Activated CD4-positive, alpha-beta T cell treated with anti-CD3 and anti-CD28 coated beads, Interleukin-2, amount 10 ng/mL, durations not matched to agents 7 days and 5 days (primary cell): ENCODE measurements around the gene MFRP. TPM values are rescaled to one million over a fixed set of nuclear protein-coding genes. Genes with fewer than 3 reads are reported as not detected.

Experiments
- CTCF ChIA-PET: fragments of 350-600 bp; sonication (Branson Sonifier 250); formaldehyde crosslinking; loops from one replicate; lab custom pipeline; 2021; ENCODE audit warnings: antibody characterized with exemption; lab: Charles Lee
- POLR2A ChIA-PET: fragments of 350-600 bp; sonication (Branson Sonifier 250); formaldehyde crosslinking; loops from one replicate; lab custom pipeline; 2021; ENCODE audit warnings: antibody characterized with exemption; lab: Charles Lee
- DNase-seq: peaks from one replicate; pipeline ENCODE4 v3.0.0-alpha.2; 2020
- H3K27ac Mint-ChIP-seq: one replicate; pipeline ENCODE4 v1.8.0; 2021; ENCODE audit warnings: mild to moderate bottlenecking, moderate library complexity, mixed read lengths
- H3K27me3 Mint-ChIP-seq: one replicate; pipeline ENCODE4 v1.8.0; 2021; ENCODE audit warnings: mixed read lengths
- H3K36me3 Mint-ChIP-seq: one replicate; pipeline ENCODE4 v1.8.0; 2021; ENCODE audit warnings: low read depth, mixed read lengths
- H3K4me1 Mint-ChIP-seq: one replicate; pipeline ENCODE4 v1.8.0; 2021; ENCODE audit warnings: mixed read lengths
- H3K4me3 Mint-ChIP-seq: one replicate; pipeline ENCODE4 v1.8.0; 2021; ENCODE audit warnings: mild to moderate bottlenecking, moderate library complexity, mixed read lengths
- H3K9me3 Mint-ChIP-seq: one replicate; pipeline ENCODE4 v1.8.0; 2021; ENCODE audit warnings: mixed read lengths
- total RNA-seq, 2 experiments: library from RNA; stranded (reverse); gene quantifications; one replicate each; pipeline ENCODE4 v1.2.3, GENCODE V29; 2021

The MFRP gene
- total RNA-seq, 2 experiments from 2014 or later = not detected

- Mint-ChIP-seq H3K4me3 (no peak overlapping the region), H3K4me1 (peaks cover 11% of the 10 kb centered on the region), H3K9me3 (no peaks in the 10 kb centered on the region), H3K27me3 (peaks cover 33% of the 10 kb centered on the region), H3K36me3 (no peaks in the 10 kb centered on the region), H3K27ac (no peak overlapping the region)
- DNase-seq = no peak
- POLR2A ChIA-PET = no interaction called here
- CTCF ChIA-PET = interaction anchor here (1.3 to 6.6 kb wide), 3 partner anchors 9 to 14 kb away, joined by 3 to 50 read pairs (median 19); no protein-coding TSS in a partner anchor
These were observed 737 bp upstream of the MFRP start for GRCh38 chr11:119347242-119347641.

GRCh38 chr11:119345685-119346084 is 820 bp downstream of the MFRP start:
- CTCF ChIA-PET = interaction anchor here (6.6 kb wide), 1 partner anchor 11 kb away, joined by 50 read pairs; no protein-coding TSS in a partner anchor
- H3K9me3 Mint-ChIP-seq = no peaks in the 10 kb centered on the region
- DNase-seq = no peak
- H3K36me3 Mint-ChIP-seq = no peaks in the 10 kb centered on the region
- H3K27ac Mint-ChIP-seq = no peak overlapping the region
- peaks cover 33% of the 10 kb centered on the region for H3K27me3 Mint-ChIP-seq
- POLR2A ChIA-PET = no interaction called here
- H3K4me1 Mint-ChIP-seq = peaks cover 11% of the 10 kb centered on the region
- H3K4me3 Mint-ChIP-seq = no peak overlapping the region

GRCh38 chr11:119344291-119345010 is 2.1 kb downstream of the MFRP start:
- Mint-ChIP-seq H3K27ac (no peak overlapping the region), H3K4me1 (peaks cover 6% of the 10 kb centered on the region), H3K4me3 (no peak overlapping the region), H3K9me3 (no peaks in the 10 kb centered on the region), H3K36me3 (no peaks in the 10 kb centered on the region), H3K27me3 (peaks cover 34% of the 10 kb centered on the region)
- no peak for DNase-seq
- POLR2A ChIA-PET = no interaction called here
- CTCF ChIA-PET = interaction anchor here (1.1 to 6.6 kb wide), 5 partner anchors 10 to 139 kb away, joined by 3 to 50 read pairs (median 3); partner anchors contain the start of genes CBL and RNF26

- no peaks in the 10 kb centered on the region for H3K9me3 Mint-ChIP-seq
- POLR2A ChIA-PET = no interaction called here
- H3K27me3 Mint-ChIP-seq = peaks cover 41% of the 10 kb centered on the region
- no peak overlapping the region for H3K4me3 Mint-ChIP-seq
- H3K27ac Mint-ChIP-seq = no peak overlapping the region
- H3K36me3 Mint-ChIP-seq = no peaks in the 10 kb centered on the region
- peaks cover 13% of the 10 kb centered on the region for H3K4me1 Mint-ChIP-seq
- DNase-seq = no peak
- CTCF ChIA-PET = interaction anchor here (1.1 to 7.1 kb wide), 5 partner anchors 13 to 138 kb away, joined by 3 to 104 read pairs (median 4); partner anchors contain the start of gene CBL
These were observed 2.8 kb downstream of the MFRP start for GRCh38 chr11:119343726-119344125.

GRCh38 chr11:119342362-119343130 is 4.0 kb downstream of the MFRP start:
- POLR2A ChIA-PET = no interaction called here
- no peaks in the 10 kb centered on the region for H3K9me3 Mint-ChIP-seq
- H3K36me3 Mint-ChIP-seq = peaks cover 3% of the 10 kb centered on the region
- H3K27me3 Mint-ChIP-seq = peaks cover 42% of the 10 kb centered on the region
- H3K4me1 Mint-ChIP-seq = peaks cover 23% of the 10 kb centered on the region
- H3K27ac Mint-ChIP-seq = no peak overlapping the region
- CTCF ChIA-PET = interaction anchor here (1.2 to 7.1 kb wide), 3 partner anchors 14 to 77 kb away, joined by 3 to 104 read pairs (median 50); no protein-coding TSS in a partner anchor
- DNase-seq = no peak
- H3K4me3 Mint-ChIP-seq = no peak overlapping the region

GRCh38 chr11:119342023-119342300 is 4.5 kb downstream of the MFRP start:
- Mint-ChIP-seq H3K4me3 (no peak overlapping the region), H3K27ac (no peak overlapping the region), H3K27me3 (peaks cover 38% of the 10 kb centered on the region), H3K9me3 (no peaks in the 10 kb centered on the region), H3K36me3 (peaks cover 3% of the 10 kb centered on the region), H3K4me1 (peaks cover 27% of the 10 kb centered on the region)
- POLR2A ChIA-PET = no interaction called here
- CTCF ChIA-PET = interaction anchor here (1.2 to 7.1 kb wide), 3 partner anchors 17 to 235 kb away, joined by 3 to 104 read pairs (median 4); partner anchors contain the start of gene C2CD2L
- DNase-seq = no peak

GRCh38 chr11:119341222-119342022 is 5.1 kb downstream of the MFRP start:
- POLR2A ChIA-PET = no interaction called here
- Mint-ChIP-seq H3K9me3 (no peaks in the 10 kb centered on the region), H3K36me3 (peaks cover 6% of the 10 kb centered on the region), H3K27ac (peak overlapping the region; percentile 43), H3K4me3 (no peak overlapping the region), H3K27me3 (peaks cover 38% of the 10 kb centered on the region), H3K4me1 (peaks cover 33% of the 10 kb centered on the region)
- DNase-seq = no peak
- CTCF ChIA-PET = interaction anchor here (0.8 to 7.1 kb wide), 4 partner anchors 15 to 235 kb away, joined by 3 to 104 read pairs (median 4); partner anchors contain the start of gene C2CD2L

GRCh38 chr11:119340335-119341221 is 5.9 kb downstream of the MFRP start, which contains the start of gene C1QTNF5:
Gene C1QTNF5 (minus strand): TSS chr11:119340883. CDS start chr11:119340397, 486 bp downstream.
- Mint-ChIP-seq H3K4me3 (peak within 1 kb of the TSS; percentile 14), H3K36me3 (peaks cover 10% of the 10 kb centered on the region), H3K4me1 (peaks cover 41% of the 10 kb centered on the region), H3K27ac (peak within 1 kb of the TSS; percentile 43), H3K9me3 (no peaks in the 10 kb centered on the region), H3K27me3 (peaks cover 38% of the 10 kb centered on the region)
- ChIA-PET CTCF (interaction anchor here (0.8 to 7.1 kb wide), 9 partner anchors 7 to 234 kb away, joined by 4 to 104 read pairs (median 8); partner anchors contain the start of genes C2CD2L, CBL and MFRP), POLR2A (no interaction called here)
- no peak for DNase-seq

GRCh38 chr11:119339589-119340334 is 6.7 kb downstream of the MFRP start:
- ChIA-PET CTCF (interaction anchor here (0.5 to 7.1 kb wide), 10 partner anchors 8 to 134 kb away, joined by 3 to 104 read pairs (median 7); partner anchors contain the start of genes CBL and MFRP), POLR2A (no interaction called here)
- no peak overlapping the region for H3K4me3 Mint-ChIP-seq
- peaks cover 48% of the 10 kb centered on the region for H3K4me1 Mint-ChIP-seq
- peaks cover 10% of the 10 kb centered on the region for H3K36me3 Mint-ChIP-seq
- no peak overlapping the region for H3K27ac Mint-ChIP-seq
- H3K27me3 Mint-ChIP-seq = peaks cover 38% of the 10 kb centered on the region
- DNase-seq = peak; percentile 41
- H3K9me3 Mint-ChIP-seq = no peaks in the 10 kb centered on the region

- no peak overlapping the region for H3K27ac Mint-ChIP-seq
- H3K27me3 Mint-ChIP-seq = peaks cover 34% of the 10 kb centered on the region
- no peaks in the 10 kb centered on the region for H3K9me3 Mint-ChIP-seq
- ChIA-PET CTCF (interaction anchor here (0.5 to 7.1 kb wide), 24 partner anchors 9 to 334 kb away, joined by 3 to 104 read pairs (median 6); partner anchors contain the start of genes CBL and MFRP), POLR2A (no interaction called here)
- peaks cover 52% of the 10 kb centered on the region for H3K4me1 Mint-ChIP-seq
- peaks cover 10% of the 10 kb centered on the region for H3K36me3 Mint-ChIP-seq
- DNase-seq = no peak
- H3K4me3 Mint-ChIP-seq = no peak overlapping the region
These were observed 7.4 kb downstream of the MFRP start for GRCh38 chr11:119338965-119339588.
